NOMO-1 treated with DMSO at 0.1 percent for 48 hours (cell line): ENCODE data around the gene C4BPB.

Experiments
- DNase-seq: peaks from one replicate; lab custom pipeline; 2025; ENCODE audit not compliant: unreplicated experiment; lab: John Stamatoyannopoulos, UW

Gene C4BPB

DNA sequence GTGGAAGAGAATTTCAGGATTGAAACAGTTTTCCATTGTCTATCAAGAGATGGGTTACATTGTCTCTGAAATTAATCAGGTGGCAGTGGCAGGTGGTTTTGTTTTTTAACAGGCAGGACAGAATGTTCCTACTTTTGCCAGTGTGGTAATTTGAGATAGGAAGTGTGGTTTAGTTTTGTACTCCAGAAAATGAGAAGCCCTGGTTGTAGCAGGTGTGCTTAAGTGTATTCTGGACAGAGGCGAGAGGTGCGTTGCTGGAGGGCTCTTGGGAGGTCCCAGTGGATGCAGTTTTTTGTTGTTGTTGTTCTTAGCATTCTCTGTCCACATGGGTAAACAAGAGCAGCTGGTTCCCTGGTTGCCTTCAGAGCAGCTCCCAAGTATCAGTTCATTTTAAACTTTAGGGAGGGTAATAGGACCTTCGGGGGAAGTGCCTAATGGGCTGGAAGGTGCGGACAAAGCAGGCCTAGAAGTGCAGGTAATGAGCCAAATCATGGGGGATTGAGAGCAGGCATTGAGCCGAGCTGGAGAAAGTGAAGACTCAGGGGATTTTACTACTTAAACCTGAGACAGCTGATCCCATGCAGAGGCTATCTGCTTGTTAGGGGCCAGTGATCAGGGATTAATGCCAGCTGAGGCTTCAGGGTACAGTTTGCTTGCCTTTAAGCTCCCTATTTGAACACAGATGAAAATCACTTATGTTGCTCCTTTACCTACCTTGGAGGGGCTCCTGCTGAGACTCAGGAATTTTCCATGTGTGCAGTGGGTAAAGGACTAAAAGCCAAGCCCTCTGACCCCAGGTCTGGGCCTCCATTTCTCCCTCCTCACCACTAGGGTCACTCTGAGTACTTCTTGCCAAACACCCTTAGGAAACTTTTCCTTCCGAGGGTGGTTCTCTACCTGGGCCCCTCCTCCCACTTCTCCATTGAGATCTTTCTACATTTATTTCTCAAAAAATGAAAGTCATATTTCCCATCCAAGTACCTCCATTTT is 29.5 kb upstream of the C4BPB start:
- DNase-seq: no peak

DNA sequence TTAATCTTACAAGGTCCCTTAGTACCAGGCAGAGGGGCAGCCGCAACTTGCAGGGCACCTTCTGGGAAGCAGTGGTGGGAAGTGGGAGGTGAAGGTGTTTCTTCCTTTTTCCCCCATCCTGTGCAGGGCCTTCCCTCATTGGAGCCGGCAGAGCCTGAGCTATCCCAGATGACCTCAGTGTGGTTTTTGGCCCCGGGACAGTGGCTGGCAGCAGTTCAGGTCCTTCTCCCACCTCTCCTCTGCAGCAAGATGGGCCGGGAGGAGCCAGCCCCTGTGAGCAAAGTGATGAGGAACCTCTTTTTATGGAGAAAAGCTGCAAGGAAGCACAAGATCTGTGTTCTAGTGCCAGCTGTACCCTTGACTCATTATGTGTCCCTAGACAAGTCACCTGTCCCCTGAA is 28.8 kb upstream of the C4BPB start:
- DNase-seq: no peak

GRCh38 chr1:207060596-207060995 is 28.1 kb upstream of the C4BPB start:
- DNase-seq: no peak

DNA sequence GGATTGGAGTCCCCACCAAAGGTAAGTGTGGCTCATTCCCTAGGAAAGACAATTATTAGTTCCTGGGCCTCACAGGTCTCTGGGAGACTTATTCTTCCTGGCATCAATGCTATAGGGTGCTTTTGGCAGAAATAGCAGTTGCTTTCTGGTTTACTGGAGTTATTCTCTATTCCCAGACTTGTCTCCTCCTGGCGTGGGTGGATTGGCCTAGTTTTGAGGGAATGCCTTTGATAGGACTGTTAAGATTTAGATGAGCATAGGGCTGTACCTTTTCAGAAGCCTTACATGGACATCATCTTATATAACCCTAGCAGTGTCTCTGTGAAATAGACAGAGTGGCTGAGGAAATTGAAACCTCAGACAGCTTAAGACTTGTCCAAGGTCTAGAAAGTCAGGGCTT is 26.6 kb upstream of the C4BPB start:
- DNase-seq: no peak

DNA sequence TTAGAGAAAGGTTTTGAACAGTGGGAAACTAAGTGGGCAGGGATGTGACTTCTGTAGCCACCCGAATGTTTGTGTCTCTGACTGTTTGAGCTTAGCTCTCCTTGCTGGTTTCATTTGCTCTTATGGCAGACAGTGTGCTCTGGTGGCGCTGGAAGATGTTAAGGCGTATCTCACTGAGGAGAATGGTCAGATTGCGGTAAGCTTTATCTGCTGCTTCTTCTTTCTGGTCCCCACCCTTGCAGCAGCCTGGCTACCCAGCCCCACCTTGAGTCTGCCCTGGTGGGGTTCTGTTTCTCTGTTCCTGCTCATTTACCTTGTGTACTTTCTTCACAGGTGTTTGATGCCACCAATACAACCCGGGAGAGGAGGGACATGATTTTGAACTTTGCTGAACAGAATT is 25.6 kb upstream of the C4BPB start:
- no peak for DNase-seq

- DNase-seq: no peak
Observed at GRCh38 chr1:207064561-207064960, 24.1 kb upstream of the C4BPB start.

GRCh38 chr1:207067185-207067584 is 21.5 kb upstream of the C4BPB start:
- DNase-seq: no peak

- DNase-seq: no peak
Observed at GRCh38 chr1:207067665-207068064, 21.0 kb upstream of the C4BPB start.

DNA sequence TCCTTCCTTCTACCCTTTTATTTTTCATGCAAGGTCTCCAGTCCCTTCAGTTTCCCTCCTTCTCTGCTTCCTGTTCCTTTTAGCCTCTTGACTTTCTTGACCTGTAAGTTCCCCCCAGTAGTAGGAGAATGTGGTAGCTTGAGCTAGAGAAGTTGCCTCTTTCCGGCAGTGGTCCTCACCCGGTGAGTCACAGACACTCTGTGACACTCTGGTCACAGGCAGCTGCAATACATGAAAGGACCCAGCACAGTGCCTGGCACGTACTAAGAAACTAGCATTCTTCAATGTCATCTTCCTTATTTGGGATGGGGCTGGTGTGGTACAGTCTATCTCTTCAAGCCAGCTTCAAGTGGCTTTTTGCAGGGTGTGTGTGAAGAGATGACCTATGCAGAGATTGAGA is 19.6 kb upstream of the C4BPB start:
- DNase-seq: no peak

GRCh38 chr1:207069858-207070506 is 18.7 kb upstream of the C4BPB start:
- no peak for DNase-seq

DNA sequence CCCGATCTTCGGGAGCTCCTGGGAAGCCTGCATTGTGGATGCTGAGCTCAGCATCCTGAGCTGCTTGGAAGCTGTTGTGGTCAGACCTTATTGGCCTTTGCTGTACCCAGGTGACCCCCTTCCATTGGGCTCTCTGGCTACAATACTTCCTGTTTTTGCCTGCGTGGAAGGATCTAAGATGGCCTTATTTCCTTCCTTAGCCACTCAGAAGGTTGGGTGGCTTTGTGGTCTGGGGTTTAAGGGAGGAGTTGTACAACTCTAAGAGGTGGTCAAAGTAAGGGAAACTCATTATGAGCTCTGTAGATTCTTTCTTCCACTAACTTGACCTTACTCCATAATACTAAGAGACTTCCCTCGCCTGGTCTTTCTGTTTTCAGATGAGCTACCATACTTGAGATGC is 17.8 kb upstream of the C4BPB start:
- peak; percentile 68 for DNase-seq

DNA sequence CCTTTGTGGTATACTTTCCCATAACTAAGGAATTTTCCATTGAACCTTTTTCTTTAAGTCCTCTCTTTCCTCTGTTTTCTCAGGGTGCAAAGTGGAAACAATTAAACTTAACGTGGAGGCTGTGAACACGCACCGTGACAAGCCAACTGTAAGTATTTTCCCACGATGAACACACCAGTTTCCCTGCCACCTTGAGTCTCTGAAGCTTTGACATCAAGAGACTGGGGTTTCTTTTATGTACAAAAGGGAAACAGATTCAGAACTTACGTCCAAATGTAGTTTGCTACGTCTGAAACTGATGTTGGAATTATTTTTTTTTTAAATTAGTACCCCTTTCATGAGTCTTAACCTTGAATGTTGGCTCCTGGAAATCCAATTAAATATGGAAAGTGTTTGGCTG is 17.2 kb upstream of the C4BPB start:
- DNase-seq: no peak

DNA sequence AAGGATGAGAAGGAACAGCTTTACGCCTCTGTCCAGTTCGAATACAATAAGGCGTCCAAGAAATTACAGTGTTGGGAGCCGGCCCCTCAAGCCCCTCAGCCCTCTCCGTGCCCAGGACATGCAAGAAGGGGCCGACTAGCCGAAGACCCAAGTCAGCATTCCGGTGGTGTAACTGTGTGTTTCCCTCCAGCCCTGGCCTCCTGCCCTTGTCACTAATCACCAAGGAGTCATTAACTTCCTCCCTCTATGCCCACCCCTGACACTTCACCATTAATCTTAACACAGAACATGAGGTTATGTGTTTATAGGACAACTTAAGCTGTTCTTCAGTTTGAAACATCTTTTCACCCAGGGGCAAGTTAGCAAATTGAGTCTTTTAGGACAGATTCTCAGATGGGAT is 16.4 kb upstream of the C4BPB start:
- DNase-seq: no peak

- no peak for DNase-seq
Observed at GRCh38 chr1:207073906-207074820, 14.5 kb upstream of the C4BPB start.

GRCh38 chr1:207076181-207076955 is 12.3 kb upstream of the C4BPB start:
- DNase-seq: no peak

DNA sequence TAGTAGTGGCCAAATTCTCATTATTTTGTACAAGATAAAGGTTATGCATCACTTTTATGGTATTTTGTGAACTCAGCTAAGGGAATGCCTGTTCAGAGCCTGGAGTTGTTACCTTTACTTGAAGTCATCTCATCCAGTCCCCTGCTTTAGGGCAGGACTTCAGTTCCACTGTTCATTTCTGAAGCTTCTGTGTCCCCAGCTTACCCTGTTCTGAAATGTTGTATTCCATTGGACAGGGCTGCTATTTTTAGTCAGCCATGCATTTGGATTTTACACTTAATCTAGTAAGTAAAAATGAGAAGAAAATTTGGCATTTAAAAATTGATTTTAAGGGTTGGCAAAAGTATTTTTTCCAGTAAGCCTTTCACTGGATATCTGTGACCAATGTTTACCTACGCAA is 11.6 kb upstream of the C4BPB start:
- no peak for DNase-seq

- peak; percentile 82 for DNase-seq
Observed at GRCh38 chr1:207077470-207078377, 10.9 kb upstream of the C4BPB start.

- no peak for DNase-seq
Observed at GRCh38 chr1:207078578-207079132, 10.0 kb upstream of the C4BPB start.

DNA sequence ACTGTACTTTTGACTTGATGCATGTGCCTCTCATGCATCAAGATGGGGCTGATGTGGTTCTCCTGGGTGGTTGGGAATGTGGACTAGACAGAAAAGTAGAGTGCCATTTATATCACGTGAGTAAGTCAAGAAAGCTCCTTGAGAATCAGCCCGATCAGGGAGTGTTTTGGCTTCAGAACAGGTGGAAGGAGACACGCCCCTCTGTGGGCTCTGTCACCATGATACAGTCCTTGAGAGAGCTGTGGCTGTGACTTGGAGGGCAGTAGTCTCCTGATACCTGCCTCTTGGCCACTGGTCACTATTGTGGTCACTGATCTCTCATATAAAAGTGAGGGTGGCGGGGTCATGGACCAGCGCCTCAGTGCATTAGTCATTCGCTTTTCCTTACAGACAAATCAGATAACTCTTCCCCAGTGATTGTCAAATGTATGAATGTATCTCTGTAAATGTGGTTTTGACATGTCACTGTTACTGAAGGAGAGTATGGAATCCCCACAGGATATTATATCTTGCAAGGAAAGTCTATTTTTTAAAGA is 8.9 kb upstream of the C4BPB start:
- no peak for DNase-seq
